Naive thymus-derived CD4-positive, alpha-beta T cell (primary cell): Measurements from ENCODE around the gene TLE7. TPM values are rescaled to one million over a fixed set of nuclear protein-coding genes. Genes with fewer than 3 reads are reported as not detected.

Source experiments
- ATAC-seq: fragments of 150-1000 bp; cut with Tn5 transposase; 2 replicates; pipeline ENCODE4 v1.10.0; 2021; ENCODE audit warnings: mild to moderate bottlenecking, moderate library complexity
- CTCF ChIA-PET: fragments of 350-600 bp; sonication (Branson Sonifier 250); formaldehyde crosslinking; loops from one replicate; lab custom pipeline; 2021; ENCODE audit warnings: antibody characterized with exemption; lab: Charles Lee
- POLR2A ChIA-PET: fragments of 350-600 bp; sonication (Branson Sonifier 250); formaldehyde crosslinking; loops from one replicate; lab custom pipeline; 2021; ENCODE audit warnings: antibody characterized with exemption, inconsistent platforms; lab: Charles Lee
- DNase-seq, 9 donors: peaks; one replicate each; pipeline versions ENCODE4 v3.0.0 to v3.0.0-alpha.2; 2020 to 2022; ENCODE audit warnings: mixed read lengths in 1 of 9
- H3K27ac ChIP-seq: one replicate; pipeline ENCODE4 v1.7.0; 2013; ENCODE audit warnings: mild to moderate bottlenecking, low read depth, low read length, moderate library complexity
- H3K27me3 ChIP-seq, 2 donors: one replicate each; pipeline ENCODE4 v1.7.0; 2013; ENCODE audit warnings: low read length in 2 of 2, mild to moderate bottlenecking in 2 of 2, moderate library complexity in 2 of 2; ENCODE audit not compliant: control insufficient read depth in 2 of 2, insufficient read depth in 2 of 2
- H3K36me3 ChIP-seq, 3 experiments: 1 replicate in 2 of 3; 2 replicates in 1 of 3; pipeline ENCODE4 v1.7.0; 2013; ENCODE audit warnings: low read length in 3 of 3, mild to moderate bottlenecking in 3 of 3, moderate library complexity in 1 of 3; ENCODE audit not compliant: insufficient read depth in 3 of 3, control insufficient read depth in 2 of 3
- H3K4me1 ChIP-seq, 2 donors: one replicate each; pipeline ENCODE4 v1.7.0; 2013; ENCODE audit warnings: low read length in 2 of 2, mild to moderate bottlenecking in 2 of 2, moderate library complexity in 1 of 2; ENCODE audit not compliant: control insufficient read depth in 2 of 2, insufficient read depth in 2 of 2
- H3K4me3 ChIP-seq: 2 replicates; pipeline ENCODE4 v1.7.0; 2013; ENCODE audit warnings: mild to moderate bottlenecking, low read length
- H3K9me3 ChIP-seq, 3 experiments: 1 replicate in 2 of 3; 2 replicates in 1 of 3; pipeline ENCODE4 v1.7.0; 2013; ENCODE audit warnings: low read length in 3 of 3; ENCODE audit not compliant: control insufficient read depth in 2 of 3
- H3K27ac Mint-ChIP-seq, 9 donors: one replicate each; pipeline ENCODE4 v1.8.0; 2020 to 2022; ENCODE audit warnings: mixed read lengths in 9 of 9, mild to moderate bottlenecking in 8 of 9, moderate library complexity in 5 of 9, inconsistent platforms in 2 of 9
- H3K27me3 Mint-ChIP-seq, 5 donors: one replicate each; pipeline ENCODE4 v1.8.0; 2021 to 2022; ENCODE audit warnings: mixed read lengths in 5 of 5, mild to moderate bottlenecking in 1 of 5
- H3K36me3 Mint-ChIP-seq, 5 donors: one replicate each; pipeline ENCODE4 v1.8.0; 2020 to 2022; ENCODE audit warnings: mixed read lengths in 5 of 5, mild to moderate bottlenecking in 3 of 5, inconsistent platforms in 1 of 5
- H3K4me1 Mint-ChIP-seq, 7 donors: one replicate each; pipeline ENCODE4 v1.8.0; 2020 to 2022; ENCODE audit warnings: mixed read lengths in 7 of 7, mild to moderate bottlenecking in 3 of 7, inconsistent platforms in 1 of 7
- H3K4me3 Mint-ChIP-seq, 10 donors: one replicate each; pipeline ENCODE4 v1.8.0; 2020 to 2022; ENCODE audit warnings: mild to moderate bottlenecking in 10 of 10, mixed read lengths in 10 of 10, moderate library complexity in 6 of 10, inconsistent platforms in 2 of 10
- H3K9me3 Mint-ChIP-seq, 11 donors: one replicate each; pipeline ENCODE4 v1.8.0; 2020 to 2022; ENCODE audit warnings: mixed read lengths in 11 of 11, mild to moderate bottlenecking in 4 of 11, inconsistent platforms in 1 of 11, moderate library complexity in 1 of 11
- intact Hi-C, 2 donors: fragments of 100-400 bp; cut with micrococcal nuclease; formaldehyde crosslinking; loops; one replicate each; pipeline ENCODE4 v1.15.1; 2023
- polyA plus RNA-seq, 2 donors: library from polyadenylated mRNA; unstranded; fragments of 300-500 nt; fragmentation: Illumina TruSeq; gene quantifications; one replicate each; pipeline ENCODE4 v1.2.3, GENCODE V29; 2021
- total RNA-seq, 6 experiments: library from RNA in 5 of 6; stranded (reverse) in 5 of 6; gene quantifications; 1 replicate in 5 of 6; 2 replicates in 1 of 6; pipeline ENCODE4 v1.2.3 and lab custom pipeline; 2021 to 2026

TLE7 gene
- total and polyA plus RNA-seq, 7 experiments from 2014 or later, result not detected

DNA sequence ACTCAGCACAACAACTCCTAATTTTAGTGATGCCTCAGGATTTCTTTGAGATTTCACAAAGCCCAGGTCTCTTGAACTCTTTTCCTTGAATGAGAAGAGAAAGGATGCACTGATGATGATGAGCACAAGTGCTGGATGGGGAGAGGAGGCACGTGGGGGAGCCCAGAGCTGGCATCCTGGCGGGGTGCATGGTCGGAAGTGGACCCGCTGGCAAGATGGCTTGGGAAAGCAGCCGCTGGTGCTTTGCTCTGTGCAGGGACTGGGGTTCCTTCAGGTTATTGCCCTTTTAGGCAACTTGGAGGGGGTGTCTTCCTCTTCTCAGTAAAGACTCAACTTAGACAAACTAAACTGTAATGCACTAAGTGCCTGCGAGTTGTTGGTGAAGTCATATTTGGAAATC lies 61.0 kb downstream of the TLE7 start:
- ChIA-PET CTCF (no interaction called here), POLR2A (no interaction called here)
- intact Hi-C loops, result no loop called here
- no peaks in the 10 kb centered on the region for H3K4me1 ChIP-seq
- H3K27ac ChIP-seq, result no peak overlapping the region
- no peak overlapping the region for H3K4me3 Mint-ChIP-seq
- peaks cover 0 to 42% (median 25%) of the 10 kb centered on the region in 5 donors for H3K27me3 Mint-ChIP-seq
- H3K36me3 Mint-ChIP-seq, result no peaks in the 10 kb centered on the region
- H3K27me3 ChIP-seq, result peaks cover 0 to 3% of the 10 kb centered on the region in 2 donors
- H3K36me3 ChIP-seq, result no peaks in the 10 kb centered on the region
- DNase-seq (no peak), ATAC-seq (no peak)
- H3K4me3 ChIP-seq, result no peak overlapping the region
- no peak overlapping the region for H3K27ac Mint-ChIP-seq
- peaks cover 0 to 5% (median 0%) of the 10 kb centered on the region in 11 donors for H3K9me3 Mint-ChIP-seq
- H3K9me3 ChIP-seq, result no peaks in the 10 kb centered on the region
- H3K4me1 Mint-ChIP-seq, result no peaks in the 10 kb centered on the region

Other genes with a start within 250 kb of the TLE7 start
- under 1 TPM in 3 of 5 experiments, not detected in 2; 0.13 to 0.89 (median 0.32) TPM for gene HYDIN, start 211.3 kb downstream of the TLE7 start, total RNA-seq
- not detected for gene HYDIN, start 211.3 kb downstream of the TLE7 start, polyA plus RNA-seq
- gene CMTR2, start 152.7 kb downstream of the TLE7 start, total RNA-seq, result 10 to 100 TPM in 4 of 5 experiments, 1 to 10 TPM in 1; 8.0 to 28.2 (median 22.3) TPM
- gene CMTR2, start 152.7 kb downstream of the TLE7 start, polyA plus RNA-seq, result 10 to 100 TPM; 19.5 to 28.8 TPM
- gene CALB2, start 83.3 kb downstream of the TLE7 start, total RNA-seq, result not detected
- not detected for gene CALB2, start 83.3 kb downstream of the TLE7 start, polyA plus RNA-seq
- 10 to 100 TPM in 2 of 5 experiments, 1 to 10 TPM in 3; 6.5 to 16.0 (median 8.8) TPM for gene ZNF23, start 20.2 kb upstream of the TLE7 start, total RNA-seq
- gene ZNF23, start 20.2 kb upstream of the TLE7 start, polyA plus RNA-seq, result 1 to 10 TPM; 7.1 to 7.5 TPM
- 10 to 100 TPM in 2 of 5 experiments, 1 to 10 TPM in 3; 3.6 to 12.9 (median 6.4) TPM for gene ZNF19, start 47.3 kb upstream of the TLE7 start, total RNA-seq
- 1 to 10 TPM; 1.7 to 3.9 TPM for gene ZNF19, start 47.3 kb upstream of the TLE7 start, polyA plus RNA-seq
- not detected for gene CHST4, start 84.4 kb upstream of the TLE7 start, total RNA-seq
- gene CHST4, start 84.4 kb upstream of the TLE7 start, polyA plus RNA-seq, result not detected
- not detected for gene TAT, start 135.0 kb upstream of the TLE7 start, total RNA-seq
- under 1 TPM; 0.10 to 0.53 TPM for gene TAT, start 135.0 kb upstream of the TLE7 start, polyA plus RNA-seq
- gene MARVELD3, start 184.1 kb upstream of the TLE7 start, total RNA-seq, result not detected
- not detected for gene MARVELD3, start 184.1 kb upstream of the TLE7 start, polyA plus RNA-seq